GM19328 (cell line): ENCODE results near the gene AUTS2.

Source experiments
- ATAC-seq: cut with Tn5 transposase; IDR thresholded peaks from one replicate; pipeline ENCODE4 v1.9.1; 2021; ENCODE audit warnings: mild to moderate bottlenecking, moderate library complexity; ENCODE audit not compliant: unreplicated experiment

Gene AUTS2

GRCh38 chr7:69599286-69599954, 1.1 kb downstream of the AUTS2 start:
- no peak for ATAC-seq

DNA sequence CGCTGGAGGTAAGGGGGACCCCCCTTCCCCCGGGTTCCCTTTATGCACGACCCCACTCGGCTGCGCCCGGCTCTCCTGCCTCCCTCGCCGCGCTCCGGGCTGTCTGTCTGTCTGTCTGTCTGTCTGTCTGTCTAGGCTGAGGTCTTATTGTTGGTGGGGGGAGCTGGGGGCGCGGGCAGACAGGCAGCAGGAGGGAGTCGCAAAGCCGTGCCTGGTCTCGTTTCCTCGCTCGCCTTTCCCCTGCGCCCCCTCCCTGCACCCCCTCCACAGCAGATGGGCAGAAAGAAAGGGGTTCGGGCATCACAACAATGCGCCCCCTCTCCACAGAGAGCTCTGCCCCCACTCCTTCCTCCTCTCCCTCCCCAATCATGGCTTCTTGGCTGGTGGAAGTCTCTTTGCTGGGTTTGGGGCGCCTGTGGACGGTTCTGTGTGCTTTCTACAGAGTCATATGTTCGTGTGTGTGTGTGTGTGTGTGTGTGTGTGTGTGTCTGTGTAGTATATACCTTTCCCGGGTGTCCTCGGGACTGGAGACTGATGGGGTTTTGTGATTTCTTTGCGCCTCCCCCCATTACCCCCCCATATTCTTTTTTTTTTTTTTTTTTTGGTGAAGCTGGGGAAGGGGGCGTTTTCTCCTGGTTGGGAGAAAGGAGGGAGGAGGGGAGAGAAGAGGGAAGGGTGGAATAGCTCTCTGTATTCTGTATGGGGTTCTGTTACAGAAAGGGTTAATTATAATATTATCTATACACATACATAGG, 1.9 kb downstream of the AUTS2 start:
- ATAC-seq: no peak

- ATAC-seq: no peak
These were observed 2.6 kb downstream of the AUTS2 start for GRCh38 chr7:69600710-69601519.

DNA sequence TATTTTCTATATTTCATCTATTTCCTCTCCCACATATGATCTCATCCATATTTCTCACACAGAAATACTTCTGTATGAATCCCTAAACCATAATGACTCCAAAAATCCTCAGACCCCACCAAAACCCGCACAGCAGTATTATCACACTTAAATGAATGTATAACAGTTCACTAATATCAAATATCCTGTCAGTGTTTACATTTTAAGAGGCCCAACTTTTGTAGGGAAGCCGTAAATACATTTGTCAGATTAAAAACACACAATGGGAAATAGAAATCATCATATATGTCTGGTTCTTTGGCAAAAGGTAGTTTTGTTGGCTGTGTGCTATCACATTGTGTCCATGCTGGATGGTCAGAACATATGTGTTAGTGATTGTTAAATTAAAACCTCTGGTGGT, 4.2 kb downstream of the AUTS2 start:
- ATAC-seq: no peak

DNA sequence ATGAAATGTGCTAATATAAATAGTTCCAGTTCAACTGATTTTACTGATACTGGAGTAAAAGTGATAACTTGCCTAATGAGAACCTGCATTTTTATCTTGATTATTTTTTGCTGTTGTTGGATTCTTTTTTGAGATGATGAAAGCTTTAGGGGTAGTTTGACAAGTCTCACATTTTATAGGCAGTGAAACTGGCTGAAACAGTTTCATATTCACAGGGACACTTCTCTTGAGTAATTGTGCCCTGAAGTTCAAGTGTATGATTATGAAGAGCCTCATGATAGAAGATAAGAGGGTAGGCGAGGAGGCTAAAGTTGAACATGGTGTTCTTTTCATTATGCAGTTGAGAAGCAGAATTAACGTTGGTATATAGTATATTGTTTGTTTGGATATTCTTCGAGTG, 5.1 kb downstream of the AUTS2 start:
- ATAC-seq: no peak

- ATAC-seq: no peak
These were observed 5.7 kb downstream of the AUTS2 start for GRCh38 chr7:69603937-69604494.

- no peak for ATAC-seq
These were observed 6.8 kb downstream of the AUTS2 start for GRCh38 chr7:69605070-69605469.

DNA sequence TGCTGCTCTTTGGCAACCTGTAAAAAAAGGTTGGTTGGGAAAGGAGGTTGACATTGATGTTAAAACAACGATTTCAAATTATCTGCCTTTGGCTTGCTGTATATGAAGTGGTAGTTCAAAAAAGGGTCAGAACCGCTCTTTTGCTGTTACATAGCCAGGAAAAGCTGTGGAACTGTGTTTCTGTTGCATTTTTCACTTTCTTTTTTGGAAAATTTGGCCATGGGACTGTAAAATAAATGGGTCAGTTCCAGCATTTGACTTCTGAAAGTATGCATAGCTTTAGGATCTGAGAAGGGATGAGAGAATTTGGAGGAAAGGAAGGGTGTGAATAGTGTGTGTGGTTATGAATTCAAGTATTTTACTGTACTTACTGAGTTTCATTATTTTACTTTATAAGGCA, 7.3 kb downstream of the AUTS2 start:
- ATAC-seq: no peak

- no peak for ATAC-seq
These were observed 9.8 kb downstream of the AUTS2 start for GRCh38 chr7:69608049-69608448.

GRCh38 chr7:69608878-69609277, 10.6 kb downstream of the AUTS2 start:
- no peak for ATAC-seq

GRCh38 chr7:69609541-69610373, 11.5 kb downstream of the AUTS2 start:
- no peak for ATAC-seq

- no peak for ATAC-seq
These were observed 12.3 kb downstream of the AUTS2 start for GRCh38 chr7:69610374-69611084.

DNA sequence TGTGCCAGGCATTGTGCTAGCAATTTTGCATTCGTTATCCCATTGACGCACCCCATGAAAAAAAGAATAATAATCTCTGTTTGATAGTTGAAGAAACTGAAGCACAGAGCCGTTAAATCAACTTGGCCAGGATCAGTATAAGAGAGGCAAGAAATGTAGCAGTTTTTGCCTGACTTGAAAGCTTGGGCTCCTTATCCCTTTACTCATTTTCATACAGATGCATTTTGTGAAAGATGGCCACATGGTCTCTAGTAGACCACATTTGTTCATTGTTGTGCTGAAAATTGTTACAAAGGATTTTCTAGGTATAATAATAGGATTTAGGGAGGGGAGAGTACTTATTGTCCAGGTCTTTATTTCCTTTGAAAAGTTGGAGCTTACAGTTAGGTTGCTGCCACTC, 14.7 kb downstream of the AUTS2 start:
- ATAC-seq: no peak

- no peak for ATAC-seq
These were observed 15.6 kb downstream of the AUTS2 start for GRCh38 chr7:69613846-69614245.

GRCh38 chr7:69615685-69616084, 17.4 kb downstream of the AUTS2 start:
- ATAC-seq: no peak

DNA sequence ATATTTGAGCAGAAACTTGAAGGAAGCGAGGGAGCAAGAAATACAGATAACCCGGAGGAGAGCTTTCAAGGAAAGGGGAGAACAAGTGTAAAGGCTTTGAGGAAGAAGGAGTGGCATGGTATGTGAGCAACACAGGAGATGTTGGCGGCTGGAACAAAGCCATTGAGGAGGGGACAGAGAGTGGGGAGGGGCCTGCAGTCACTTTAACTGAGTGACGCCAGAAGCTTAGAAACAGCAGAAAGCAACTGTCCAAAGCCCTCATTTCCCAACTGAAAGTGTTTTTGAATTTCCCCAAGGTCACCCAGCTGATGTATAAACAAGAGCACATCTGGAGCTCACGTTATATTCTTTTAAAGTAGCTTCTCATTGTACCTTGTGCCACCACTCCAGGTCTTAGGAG, 19.1 kb downstream of the AUTS2 start:
- ATAC-seq: no peak

DNA sequence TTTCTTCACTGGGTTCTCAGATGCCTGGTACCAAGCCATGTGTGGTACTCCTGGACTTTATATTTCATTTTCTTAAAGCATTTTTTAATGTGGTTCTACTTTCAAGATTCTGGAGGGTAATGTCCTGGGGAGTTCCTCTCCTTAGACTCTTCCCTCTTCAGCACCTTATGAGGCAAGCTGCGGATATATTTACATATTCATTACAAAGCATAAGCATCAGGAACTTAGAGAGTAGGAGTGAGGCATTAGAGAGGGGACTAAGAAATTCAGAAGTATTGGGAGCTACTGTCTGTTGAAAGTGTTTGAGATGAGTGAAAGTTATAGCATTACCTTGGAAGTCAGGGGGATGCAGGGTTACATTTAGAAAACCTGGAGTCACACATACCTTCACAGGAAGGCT, 20.8 kb downstream of the AUTS2 start:
- ATAC-seq: no peak

DNA sequence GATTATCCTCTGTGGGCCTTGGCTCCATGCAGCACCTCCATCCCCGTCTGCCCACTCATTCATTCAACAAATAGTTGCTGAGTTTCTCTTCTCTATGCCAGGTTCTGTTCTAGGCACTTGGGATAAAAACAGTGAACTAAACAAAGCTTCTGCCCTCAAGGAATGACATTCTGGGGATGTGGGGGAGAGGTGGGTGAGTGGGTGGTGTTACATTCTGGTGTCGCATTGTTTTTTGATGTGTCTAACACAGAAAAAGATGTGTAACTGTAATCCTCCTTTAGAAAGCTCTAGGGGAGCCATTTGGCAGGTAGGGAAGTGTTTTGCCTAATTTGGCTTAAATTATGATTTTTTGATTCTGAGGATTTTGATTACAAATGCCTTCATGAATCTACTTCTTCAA, 21.4 kb downstream of the AUTS2 start:
- ATAC-seq: no peak

GRCh38 chr7:69620063-69620462, 21.8 kb downstream of the AUTS2 start:
- no peak for ATAC-seq

DNA sequence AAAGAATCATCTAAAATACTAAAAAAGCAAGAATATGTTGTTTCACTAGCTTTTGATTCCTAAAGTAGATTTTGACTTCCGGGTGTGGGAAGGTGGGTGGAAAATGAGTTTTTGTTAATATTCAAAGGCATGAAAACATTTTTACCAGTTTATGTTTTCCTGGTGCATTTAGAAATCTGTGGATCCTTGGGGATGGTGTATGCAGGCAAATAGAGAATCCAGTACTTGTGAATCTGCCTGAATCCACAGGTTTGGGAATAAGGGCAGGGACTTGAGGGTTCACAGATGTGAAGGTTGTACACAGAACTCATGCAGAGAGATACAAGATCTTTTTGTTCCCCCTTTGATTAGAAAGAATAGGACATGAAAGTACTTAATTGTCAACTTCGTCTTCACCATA, 22.4 kb downstream of the AUTS2 start:
- ATAC-seq: no peak
